Vagina (tissue), 2 donors: ENCODE measurements around the gene GLUL. TPM values are rescaled to one million over a fixed set of nuclear protein-coding genes. Genes with fewer than 3 reads are reported as not detected.

Source experiments
- DNase-seq, 2 donors: peaks; one replicate each; pipeline ENCODE4 v3.0.0-alpha.2; 2017; ENCODE audit errors: extremely low spot score in 2 of 2
- H3K27ac ChIP-seq: fragments of 200-600 bp; sonication (generic); one replicate; pipeline ENCODE4 v1.5.1; 2019
- H3K27me3 ChIP-seq: fragments of 200-600 bp; sonication (generic); one replicate; pipeline ENCODE4 v1.5.1; 2019
- H3K36me3 ChIP-seq, 2 donors: fragments of 200-600 bp; sonication (generic); one replicate each; pipeline ENCODE4 v1.5.1; 2017 to 2019
- H3K4me1 ChIP-seq: fragments of 200-600 bp; sonication (generic); one replicate; pipeline ENCODE4 v1.5.1; 2019
- H3K4me3 ChIP-seq, 2 donors: fragments of 200-600 bp; sonication (generic); 1 replicate in 1 of 2; 2 replicates in 1 of 2; pipeline ENCODE4 v1.5.1; 2016 to 2019
- H3K9me3 ChIP-seq: fragments of 200-600 bp; sonication (generic); one replicate; pipeline ENCODE4 v1.5.1; 2019
- POLR2A ChIP-seq, 2 donors: fragments of 450-650 bp; IDR thresholded peaks; one replicate each; pipeline ENCODE4 v1.6.1; 2017; ENCODE audit warnings: antibody characterized with exemption in 2 of 2, mild to moderate bottlenecking in 2 of 2, moderate library complexity in 2 of 2
- POLR2AphosphoS5 ChIP-seq, 2 donors: sonication (generic); formaldehyde crosslinking; IDR thresholded peaks; one replicate each; pipeline ENCODE4 v1.9.0; 2017; ENCODE audit warnings: antibody characterized with exemption in 2 of 2, mild to moderate bottlenecking in 2 of 2, low read depth in 1 of 2; ENCODE audit not compliant: insufficient read depth in 1 of 2
- intact Hi-C: fragments of 100-400 bp; cut with DNase I; formaldehyde crosslinking; loops from one replicate; pipeline ENCODE4 v1.15.1; 2023
- total RNA-seq: library from RNA; depleted of rRNA; stranded (reverse); fragments of >200 nt; gene quantifications from one replicate; pipeline ENCODE4 v1.2.3, GENCODE V29; 2016
- TF ChIP-seq, protein P1 (sequence below), 3 experiments: fragments of 450-650 bp in 2 of 3; fragments of 200-600 bp in 1 of 3; sonication (generic) in 1 of 3; IDR thresholded peaks; one replicate each; pipeline ENCODE4 v1.5.1; 2017 to 2019; ENCODE audit warnings: antibody characterized with exemption in 3 of 3, mild to moderate bottlenecking in 2 of 3, moderate library complexity in 2 of 3

GLUL gene
- total RNA-seq, 1 donor from 2014 or later = 2,462 TPM

DNA sequence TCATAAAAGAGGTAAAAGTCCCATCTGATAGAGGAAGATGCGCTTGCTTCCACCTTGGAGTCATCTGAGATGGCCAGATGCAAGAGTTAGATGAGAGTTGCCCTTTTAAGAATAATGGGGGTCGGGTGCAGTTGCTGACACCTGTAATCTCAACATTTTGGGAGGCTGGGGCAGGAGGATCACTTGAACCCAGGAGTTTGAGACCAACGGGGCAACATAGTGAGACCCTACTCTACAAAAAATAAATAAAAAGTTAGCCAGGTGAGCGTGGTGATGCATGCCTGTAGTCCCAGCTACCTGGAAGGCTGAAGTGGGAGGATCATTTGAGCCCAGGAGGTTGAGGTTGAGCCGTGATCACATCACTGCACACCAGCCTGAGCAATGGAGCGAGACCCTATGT lies 22.4 kb upstream of the GLUL start:
- TF ChIP-seq POLR2AphosphoS5 (IDR thresholded peaks at IDR 0.05; ENCODE audit: insufficient read depth in 1 of 2, low read depth in 1 of 2) (no peak), POLR2A (IDR thresholded peaks at IDR 0.05) (no peak)
- TF ChIP-seq, protein P1, sequence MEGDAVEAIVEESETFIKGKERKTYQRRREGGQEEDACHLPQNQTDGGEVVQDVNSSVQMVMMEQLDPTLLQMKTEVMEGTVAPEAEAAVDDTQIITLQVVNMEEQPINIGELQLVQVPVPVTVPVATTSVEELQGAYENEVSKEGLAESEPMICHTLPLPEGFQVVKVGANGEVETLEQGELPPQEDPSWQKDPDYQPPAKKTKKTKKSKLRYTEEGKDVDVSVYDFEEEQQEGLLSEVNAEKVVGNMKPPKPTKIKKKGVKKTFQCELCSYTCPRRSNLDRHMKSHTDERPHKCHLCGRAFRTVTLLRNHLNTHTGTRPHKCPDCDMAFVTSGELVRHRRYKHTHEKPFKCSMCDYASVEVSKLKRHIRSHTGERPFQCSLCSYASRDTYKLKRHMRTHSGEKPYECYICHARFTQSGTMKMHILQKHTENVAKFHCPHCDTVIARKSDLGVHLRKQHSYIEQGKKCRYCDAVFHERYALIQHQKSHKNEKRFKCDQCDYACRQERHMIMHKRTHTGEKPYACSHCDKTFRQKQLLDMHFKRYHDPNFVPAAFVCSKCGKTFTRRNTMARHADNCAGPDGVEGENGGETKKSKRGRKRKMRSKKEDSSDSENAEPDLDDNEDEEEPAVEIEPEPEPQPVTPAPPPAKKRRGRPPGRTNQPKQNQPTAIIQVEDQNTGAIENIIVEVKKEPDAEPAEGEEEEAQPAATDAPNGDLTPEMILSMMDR (IDR thresholded peaks at IDR 0.05) = no peak
- Histone ChIP-seq H3K4me3 (no peak overlapping the region), H3K36me3 (no peaks in the 10 kb centered on the region), H3K27ac (no peak overlapping the region), H3K27me3 (no peaks in the 10 kb centered on the region), H3K4me1 (no peaks in the 10 kb centered on the region), H3K9me3 (no peaks in the 10 kb centered on the region)
- intact Hi-C loops = no loop called here
- no peak for DNase-seq

DNA sequence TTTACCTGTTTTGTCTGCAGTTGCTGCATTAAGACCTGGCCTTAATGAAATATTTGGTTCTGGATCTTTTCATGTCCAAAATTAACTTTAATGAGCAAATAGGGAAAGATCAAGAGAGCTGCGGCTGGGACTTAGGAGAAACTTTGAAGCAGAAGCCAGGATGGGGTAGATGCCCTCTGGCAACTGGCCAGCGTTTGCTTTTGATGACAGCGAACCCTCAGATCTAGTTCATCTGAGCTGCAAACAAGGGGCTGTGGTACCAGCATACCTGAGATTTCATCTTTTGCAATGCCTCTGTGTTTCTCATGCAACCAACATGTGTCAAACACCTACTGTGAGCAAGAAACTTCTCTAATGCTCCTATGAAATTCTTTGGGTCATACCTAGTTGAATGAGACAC lies 21.9 kb upstream of the GLUL start:
- Histone ChIP-seq H3K27ac (no peak overlapping the region), H3K4me1 (no peaks in the 10 kb centered on the region), H3K36me3 (no peaks in the 10 kb centered on the region), H3K4me3 (no peak overlapping the region), H3K27me3 (no peaks in the 10 kb centered on the region), H3K9me3 (no peaks in the 10 kb centered on the region)
- TF ChIP-seq POLR2A (IDR thresholded peaks at IDR 0.05) = no peak
- no peak for TF ChIP-seq POLR2AphosphoS5 (IDR thresholded peaks at IDR 0.05; ENCODE audit: insufficient read depth in 1 of 2, low read depth in 1 of 2)
- TF ChIP-seq, protein P1 (IDR thresholded peaks at IDR 0.05) = no peak
- intact Hi-C loops = no loop called here
- no peak for DNase-seq

DNA sequence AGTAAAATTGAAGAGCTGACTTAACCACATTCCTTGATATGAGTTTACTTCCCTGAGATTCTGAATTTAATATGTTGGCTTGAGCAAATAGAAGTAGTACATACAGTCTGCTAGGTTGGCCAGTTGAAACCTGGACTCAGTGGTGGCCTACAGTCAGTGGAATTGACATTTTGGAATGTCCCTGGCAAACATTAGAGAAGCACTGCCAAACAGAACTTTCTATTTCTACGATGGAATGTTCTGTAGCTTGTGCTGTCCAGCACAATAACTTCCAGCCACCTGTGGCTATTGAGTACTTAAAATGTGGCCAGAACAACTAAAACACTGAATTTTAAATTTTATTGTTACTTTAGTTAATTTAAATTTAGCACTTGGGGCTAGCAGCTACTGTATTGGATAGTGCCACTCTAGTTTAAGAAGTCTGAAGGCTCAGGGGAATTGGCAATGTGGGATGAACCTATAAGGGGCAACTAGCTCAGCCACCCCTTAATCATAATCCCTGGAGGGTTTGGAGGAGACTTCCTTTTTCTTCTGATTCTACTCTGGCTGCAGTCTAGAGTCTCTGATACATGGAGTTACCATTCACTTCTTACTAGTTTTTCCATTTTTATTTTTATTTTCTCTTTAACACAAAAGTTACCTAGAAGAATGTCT lies 19.2 kb upstream of the GLUL start:
- intact Hi-C loops = no loop called here
- no peak overlapping the region for H3K4me3 ChIP-seq
- DNase-seq = no peak
- no peak for TF ChIP-seq POLR2A (IDR thresholded peaks at IDR 0.05)
- no peak for TF ChIP-seq POLR2AphosphoS5 (IDR thresholded peaks at IDR 0.05; ENCODE audit: insufficient read depth in 1 of 2, low read depth in 1 of 2)
- TF ChIP-seq, protein P1 (IDR thresholded peaks at IDR 0.05) = no peak
- no peak overlapping the region for H3K27ac ChIP-seq
- H3K9me3 ChIP-seq = no peaks in the 10 kb centered on the region
- no peaks in the 10 kb centered on the region for H3K36me3 ChIP-seq
- no peaks in the 10 kb centered on the region for H3K4me1 ChIP-seq
- no peaks in the 10 kb centered on the region for H3K27me3 ChIP-seq

DNA sequence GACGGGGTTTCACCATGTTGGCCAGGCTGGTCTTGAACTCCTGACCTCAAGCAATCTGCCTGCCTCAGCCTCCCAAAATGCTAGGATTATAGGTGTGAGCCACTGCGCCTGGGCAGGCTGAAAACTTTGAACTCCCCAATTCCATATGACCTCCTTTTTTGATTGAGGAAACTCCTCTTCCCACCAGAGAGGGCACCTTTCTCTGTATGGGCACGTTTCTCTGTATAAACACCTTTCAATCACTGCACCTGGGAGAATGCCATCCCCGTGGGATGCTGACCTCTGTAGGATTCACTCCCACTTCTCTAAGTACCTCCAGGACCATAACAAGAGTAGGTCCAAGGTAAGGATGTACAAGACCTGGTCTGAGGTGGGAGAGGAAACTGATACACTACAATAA lies 18.5 kb upstream of the GLUL start:
- no peak overlapping the region for H3K4me3 ChIP-seq
- H3K36me3 ChIP-seq = no peaks in the 10 kb centered on the region
- no peaks in the 10 kb centered on the region for H3K27me3 ChIP-seq
- no peaks in the 10 kb centered on the region for H3K4me1 ChIP-seq
- DNase-seq = no peak
- TF ChIP-seq POLR2AphosphoS5 (IDR thresholded peaks at IDR 0.05; ENCODE audit: insufficient read depth in 1 of 2, low read depth in 1 of 2) (no peak), POLR2A (IDR thresholded peaks at IDR 0.05) (no peak)
- TF ChIP-seq, protein P1 (IDR thresholded peaks at IDR 0.05) = no peak
- intact Hi-C loops = no loop called here
- H3K9me3 ChIP-seq = no peaks in the 10 kb centered on the region
- no peak overlapping the region for H3K27ac ChIP-seq

DNA sequence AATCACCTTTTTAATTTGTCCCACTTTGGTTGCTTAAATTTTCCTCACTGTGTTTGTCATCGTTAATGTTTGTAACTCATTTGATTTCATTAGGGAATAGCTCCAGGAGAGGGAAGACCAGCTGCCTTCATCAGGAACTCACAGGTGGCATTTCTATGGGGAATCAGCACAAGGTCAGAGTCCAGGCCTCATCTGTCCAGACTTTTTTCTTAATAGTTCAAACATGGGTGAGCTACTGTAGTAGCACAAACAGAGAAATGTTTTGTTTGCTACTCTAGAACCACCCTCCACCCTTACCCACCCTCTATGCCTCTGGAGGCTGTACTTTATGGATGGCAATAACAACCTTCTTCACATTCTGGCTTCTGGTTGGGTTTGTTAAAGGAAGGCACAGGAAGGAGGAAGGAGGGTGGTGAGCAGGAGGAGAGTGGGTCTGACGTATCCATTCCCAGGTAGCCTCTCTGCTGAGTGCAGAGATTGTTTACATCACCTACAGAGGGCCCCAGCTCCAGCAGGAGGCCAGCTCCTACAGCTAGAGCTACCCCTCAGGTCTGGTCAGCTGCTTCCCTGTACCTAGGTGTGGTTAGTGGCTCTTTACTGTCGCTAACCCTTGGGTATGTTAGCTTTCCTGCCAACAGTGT lies 17.0 kb upstream of the GLUL start:
- intact Hi-C loops = no loop called here
- Histone ChIP-seq H3K4me1 (no peaks in the 10 kb centered on the region), H3K4me3 (no peak overlapping the region), H3K27me3 (no peaks in the 10 kb centered on the region), H3K36me3 (no peaks in the 10 kb centered on the region), H3K27ac (no peak overlapping the region), H3K9me3 (no peaks in the 10 kb centered on the region)
- no peak for DNase-seq
- TF ChIP-seq, protein P1 (IDR thresholded peaks at IDR 0.05) = no peak
- no peak for TF ChIP-seq POLR2AphosphoS5 (IDR thresholded peaks at IDR 0.05; ENCODE audit: insufficient read depth in 1 of 2, low read depth in 1 of 2)
- no peak for TF ChIP-seq POLR2A (IDR thresholded peaks at IDR 0.05)
